BJ (cell line): Measurements from ENCODE around the gene TIAL1. TPM values are rescaled to one million over a fixed set of nuclear protein-coding genes. Genes with fewer than 3 reads are reported as not detected.

Experiments used
- CTCF ChIA-PET: fragments of 350-600 bp; formaldehyde crosslinking; extraction: SDS; loops from one replicate; lab custom pipeline; 2021; ENCODE audit warnings: antibody characterized with exemption, inconsistent platforms; lab: Yijun Ruan, JAX
- POLR2A ChIA-PET: fragments of 300-600 bp; sonication (Branson Sonifier 250); formaldehyde crosslinking; extraction: SDS; loops from one replicate; lab custom pipeline; 2021; ENCODE audit warnings: antibody characterized with exemption; lab: Charles Lee
- DNase-seq: peaks from one replicate; pipeline ENCODE4 v3.0.0-alpha.2; 2011; ENCODE audit warnings: low read depth
- H3K27me3 ChIP-seq: 2 replicates; pipeline ENCODE4 v1.6.0; 2011; ENCODE audit warnings: low read length; ENCODE audit not compliant: control insufficient read depth, insufficient read depth
- H3K36me3 ChIP-seq: 2 replicates; pipeline ENCODE4 v1.5.1; 2011; ENCODE audit warnings: low read length; ENCODE audit not compliant: control insufficient read depth, insufficient read depth
- H3K4me3 ChIP-seq: 2 replicates; pipeline ENCODE4 v1.5.1; 2011; ENCODE audit warnings: low read depth, mild to moderate bottlenecking, control low read depth, low read length
- CTCF ChIP-seq: IDR thresholded peaks from 2 replicates; pipeline ENCODE4 v1.5.1; 2011; ENCODE audit warnings: low read depth, mild to moderate bottlenecking, control low read depth, inconsistent platforms, low read length, moderate library complexity; ENCODE audit not compliant: insufficient read depth
- polyA plus RNA-seq: library from polyadenylated mRNA; depleted of rRNA; stranded (reverse); fragments of >200 nt; gene quantifications from 2 replicates; pipeline ENCODE4 v1.2.3, GENCODE V29; 2011

TIAL1 gene
- polyA plus RNA-seq, 1 experiment = 39.9 TPM

- peaks cover 8% of the 10 kb centered on the region for H3K36me3 ChIP-seq
- no peak for DNase-seq
- CTCF ChIA-PET = interaction anchor here (1.1 kb wide), 1 partner anchor 37 kb away, joined by 5 read pairs; no protein-coding TSS in a partner anchor
- POLR2A ChIA-PET = no interaction called here
- H3K27me3 ChIP-seq = no peaks in the 10 kb centered on the region
- TF ChIP-seq CTCF = no peak
- H3K4me3 ChIP-seq = no peak overlapping the region
Measured at GRCh38 chr10:119526621-119527592, 69.9 kb downstream of the TIAL1 start.

GRCh38 chr10:119526149-119526548 is 70.6 kb downstream of the TIAL1 start:
- peaks cover 8% of the 10 kb centered on the region for H3K36me3 ChIP-seq
- DNase-seq = no peak
- ChIA-PET POLR2A (no interaction called here), CTCF (interaction anchor here (1.1 kb wide), 1 partner anchor 37 kb away, joined by 5 read pairs; no protein-coding TSS in a partner anchor)
- no peak overlapping the region for H3K4me3 ChIP-seq
- no peaks in the 10 kb centered on the region for H3K27me3 ChIP-seq
- no peak for TF ChIP-seq CTCF

GRCh38 chr10:119525116-119525515 is 71.6 kb downstream of the TIAL1 start:
- CTCF ChIA-PET = interaction anchor here (0.8 kb wide), 1 partner anchor 326 kb away, joined by 3 read pairs; no protein-coding TSS in a partner anchor
- no peak for DNase-seq
- POLR2A ChIA-PET = no interaction called here
- no peak for TF ChIP-seq CTCF
- Histone ChIP-seq H3K27me3 (no peaks in the 10 kb centered on the region), H3K36me3 (peaks cover 8% of the 10 kb centered on the region), H3K4me3 (no peak overlapping the region)

GRCh38 chr10:119524720-119525070 is 72.1 kb downstream of the TIAL1 start:
- POLR2A ChIA-PET = no interaction called here
- H3K4me3 ChIP-seq = no peak overlapping the region
- TF ChIP-seq CTCF = no peak
- CTCF ChIA-PET = no interaction called here
- H3K36me3 ChIP-seq = peaks cover 8% of the 10 kb centered on the region
- no peak for DNase-seq
- H3K27me3 ChIP-seq = no peaks in the 10 kb centered on the region

- peaks cover 8% of the 10 kb centered on the region for H3K36me3 ChIP-seq
- DNase-seq = no peak
- CTCF ChIA-PET = no interaction called here
- POLR2A ChIA-PET = no interaction called here
- H3K27me3 ChIP-seq = no peaks in the 10 kb centered on the region
- H3K4me3 ChIP-seq = no peak overlapping the region
- TF ChIP-seq CTCF = no peak
Measured at GRCh38 chr10:119523895-119524719, 72.7 kb downstream of the TIAL1 start.
